OCI-LY1 (cell line): Measurements from ENCODE around the gene ROCK2.

Experiments used
- H2AFZ ChIP-seq: fragments of 200-600 bp; sonication (generic), shearing (Covaris generic); 2 replicates; pipeline ENCODE4 v1.6.0; 2014; ENCODE audit warnings: antibody characterized with exemption, mild to moderate bottlenecking, low read length
- H3F3A ChIP-seq: fragments of 200-600 bp; sonication (generic), shearing (Covaris generic); 2 replicates; pipeline ENCODE4 v1.6.0; 2014; ENCODE audit warnings: mild to moderate bottlenecking, antibody characterized with exemption, low read length, moderate library complexity; ENCODE audit not compliant: insufficient read depth
- H3K27ac ChIP-seq: fragments of 200-600 bp; sonication (generic); 2 replicates; pipeline ENCODE4 v1.5.1; 2014; ENCODE audit warnings: low read length, mixed run types, mild to moderate bottlenecking, low read depth; ENCODE audit not compliant: poor library complexity, severe bottlenecking
- H3K27me3 ChIP-seq: fragments of 200-600 bp; sonication (generic); 2 replicates; pipeline ENCODE4 v1.6.0; 2014; ENCODE audit warnings: antibody characterized with exemption, mild to moderate bottlenecking, low read length, moderate library complexity; ENCODE audit not compliant: insufficient read depth
- H3K36me3 ChIP-seq: fragments of 200-600 bp; sonication (generic); 2 replicates; pipeline ENCODE4 v1.6.1; 2014; ENCODE audit warnings: mild to moderate bottlenecking, antibody characterized with exemption, low read length, moderate library complexity, mixed read lengths; ENCODE audit not compliant: insufficient read depth
- H3K4me1 ChIP-seq: fragments of 200-600 bp; sonication (generic); 2 replicates; pipeline ENCODE4 v1.5.1; 2014; ENCODE audit warnings: mild to moderate bottlenecking, low read length, moderate library complexity; ENCODE audit not compliant: insufficient read depth, severe bottlenecking
- H3K4me2 ChIP-seq: fragments of 200-600 bp; sonication (generic), shearing (Covaris generic); 2 replicates; pipeline ENCODE4 v1.6.1; 2014; ENCODE audit warnings: low read length
- H3K4me3 ChIP-seq: fragments of 200-600 bp; sonication (generic); 2 replicates; pipeline ENCODE4 v1.5.1; 2014; ENCODE audit warnings: low read length, low read depth, mild to moderate bottlenecking, mixed read lengths; ENCODE audit not compliant: poor library complexity, severe bottlenecking
- H3K79me2 ChIP-seq: fragments of 200-600 bp; shearing (Covaris generic); 2 replicates; pipeline ENCODE4 v1.6.1; 2016; ENCODE audit warnings: mixed run types, low read length, mixed read lengths; ENCODE audit not compliant: insufficient read depth
- H3K9ac ChIP-seq: fragments of 200-600 bp; sonication (generic), shearing (Covaris generic); 2 replicates; pipeline ENCODE4 v1.6.1; 2014; ENCODE audit warnings: mild to moderate bottlenecking, low read length, mixed read lengths
- H3K9me2 ChIP-seq: fragments of 200-600 bp; sonication (generic), shearing (Covaris generic); 2 replicates; pipeline ENCODE4 v1.6.1; 2014; ENCODE audit warnings: low read depth, mild to moderate bottlenecking, low read length, mixed read lengths
- H3K9me3 ChIP-seq: fragments of 200-600 bp; shearing (Covaris generic); 2 replicates; pipeline ENCODE4 v1.6.1; 2014; ENCODE audit warnings: low read length, mixed read lengths
- H4K20me1 ChIP-seq: fragments of 200-600 bp; sonication (generic), shearing (Covaris generic); 2 replicates; pipeline ENCODE4 v1.6.0; 2016; ENCODE audit warnings: mild to moderate bottlenecking, low read length; ENCODE audit not compliant: insufficient read depth
- EZH2 ChIP-seq: fragments of 200-600 bp; sonication (generic), shearing (Covaris generic); IDR thresholded peaks from 2 replicates; pipeline ENCODE4 v1.8.0; 2017; ENCODE audit warnings: borderline replicate concordance, mixed run types, mild to moderate bottlenecking, antibody characterized with exemption, low read length, moderate library complexity, mixed read lengths
- TF ChIP-seq, protein P1 (sequence below): fragments of 200-600 bp; sonication (generic), shearing (Covaris generic); IDR thresholded peaks from 2 replicates; pipeline ENCODE4 v1.5.1; 2017; ENCODE audit warnings: mild to moderate bottlenecking, antibody characterized with exemption, low read length, moderate library complexity, mixed read lengths

Gene ROCK2

DNA sequence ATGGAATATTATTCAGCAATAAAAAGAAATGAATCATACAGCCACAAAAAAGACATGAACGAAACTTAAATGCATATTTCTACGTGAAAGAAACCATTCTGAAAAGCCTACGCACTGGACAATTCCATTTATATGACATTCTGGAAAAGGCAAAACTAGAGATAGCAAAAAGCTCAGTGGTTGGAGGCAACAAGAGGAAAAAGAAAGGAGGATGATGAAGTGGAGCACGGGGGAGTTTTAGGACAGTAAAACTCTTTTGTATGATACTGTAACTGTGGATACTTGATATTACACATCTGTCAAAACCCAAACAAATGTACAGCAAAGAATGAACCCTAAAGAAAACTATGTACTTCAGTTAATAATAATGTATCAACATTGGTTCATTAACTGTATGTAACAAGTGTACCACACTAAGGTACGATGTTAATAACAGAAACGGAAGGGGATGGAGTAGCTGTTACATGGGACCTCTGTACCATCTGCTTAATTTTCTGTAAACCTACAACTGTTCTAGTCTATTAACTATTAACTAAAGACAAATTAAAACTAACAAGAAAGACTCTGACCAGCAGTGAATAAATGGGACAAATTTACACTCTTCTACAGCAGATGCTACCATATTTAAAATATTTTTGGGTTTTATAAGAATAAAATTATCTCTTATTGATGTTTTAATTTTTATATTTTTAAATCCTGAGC lies 31.5 kb downstream of the ROCK2 start:
- no peak overlapping the region for H3K9ac ChIP-seq
- no peaks in the 10 kb centered on the region for H3K79me2 ChIP-seq
- H3K36me3 ChIP-seq: no peaks in the 10 kb centered on the region
- no peak overlapping the region for H3K27ac ChIP-seq
- no peaks in the 10 kb centered on the region for H3K9me3 ChIP-seq
- no peaks in the 10 kb centered on the region for H3K4me1 ChIP-seq
- no peak overlapping the region for H3K4me2 ChIP-seq
- H3K4me3 ChIP-seq: no peak overlapping the region
- no peaks in the 10 kb centered on the region for H3K27me3 ChIP-seq
- H4K20me1 ChIP-seq: no peaks in the 10 kb centered on the region; the same call in 1 of the 2 replicates
- 0 out of 2 replicates have a peak, but pooled peaks cover 3% of the 10 kb centered on the region for H3K9me2 ChIP-seq
- no peak overlapping the region for H2AFZ ChIP-seq
- no peaks in the 10 kb centered on the region for H3F3A ChIP-seq
- TF ChIP-seq EZH2: no peak
- TF ChIP-seq, protein P1, sequence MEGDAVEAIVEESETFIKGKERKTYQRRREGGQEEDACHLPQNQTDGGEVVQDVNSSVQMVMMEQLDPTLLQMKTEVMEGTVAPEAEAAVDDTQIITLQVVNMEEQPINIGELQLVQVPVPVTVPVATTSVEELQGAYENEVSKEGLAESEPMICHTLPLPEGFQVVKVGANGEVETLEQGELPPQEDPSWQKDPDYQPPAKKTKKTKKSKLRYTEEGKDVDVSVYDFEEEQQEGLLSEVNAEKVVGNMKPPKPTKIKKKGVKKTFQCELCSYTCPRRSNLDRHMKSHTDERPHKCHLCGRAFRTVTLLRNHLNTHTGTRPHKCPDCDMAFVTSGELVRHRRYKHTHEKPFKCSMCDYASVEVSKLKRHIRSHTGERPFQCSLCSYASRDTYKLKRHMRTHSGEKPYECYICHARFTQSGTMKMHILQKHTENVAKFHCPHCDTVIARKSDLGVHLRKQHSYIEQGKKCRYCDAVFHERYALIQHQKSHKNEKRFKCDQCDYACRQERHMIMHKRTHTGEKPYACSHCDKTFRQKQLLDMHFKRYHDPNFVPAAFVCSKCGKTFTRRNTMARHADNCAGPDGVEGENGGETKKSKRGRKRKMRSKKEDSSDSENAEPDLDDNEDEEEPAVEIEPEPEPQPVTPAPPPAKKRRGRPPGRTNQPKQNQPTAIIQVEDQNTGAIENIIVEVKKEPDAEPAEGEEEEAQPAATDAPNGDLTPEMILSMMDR: no peak

DNA sequence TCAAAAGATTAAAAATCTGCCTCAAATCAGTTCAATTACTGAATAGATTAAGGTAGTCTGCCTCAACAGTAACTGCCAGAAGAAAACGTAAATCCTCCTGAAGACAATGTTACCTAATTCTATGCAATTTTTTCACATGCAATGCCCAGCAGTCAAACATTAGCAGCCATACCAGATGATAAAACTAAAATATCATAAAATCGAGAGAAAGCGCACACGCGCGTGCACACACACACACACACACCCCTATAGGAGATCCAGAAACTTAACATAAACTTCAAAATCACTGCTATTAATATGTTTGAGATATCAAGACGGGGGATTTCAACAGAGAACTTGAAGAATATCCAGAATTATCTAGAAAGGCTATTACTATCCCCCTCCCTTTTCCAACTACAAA lies 32.9 kb downstream of the ROCK2 start:
- H2AFZ ChIP-seq: no peak overlapping the region
- no peak overlapping the region for H3K4me3 ChIP-seq
- H3K9me2 ChIP-seq: 0 out of 2 replicates have a peak, but pooled peaks cover 3% of the 10 kb centered on the region
- no peaks in the 10 kb centered on the region for H3K27me3 ChIP-seq
- H4K20me1 ChIP-seq: no peaks in the 10 kb centered on the region; the same call in 1 of the 2 replicates
- no peaks in the 10 kb centered on the region for H3K36me3 ChIP-seq
- H3K4me1 ChIP-seq: no peaks in the 10 kb centered on the region
- TF ChIP-seq, protein P1: no peak
- TF ChIP-seq EZH2: no peak
- no peaks in the 10 kb centered on the region for H3F3A ChIP-seq
- no peak overlapping the region for H3K27ac ChIP-seq
- no peak overlapping the region for H3K9ac ChIP-seq
- no peak overlapping the region for H3K4me2 ChIP-seq
- no peaks in the 10 kb centered on the region for H3K79me2 ChIP-seq
- H3K9me3 ChIP-seq: no peaks in the 10 kb centered on the region

DNA sequence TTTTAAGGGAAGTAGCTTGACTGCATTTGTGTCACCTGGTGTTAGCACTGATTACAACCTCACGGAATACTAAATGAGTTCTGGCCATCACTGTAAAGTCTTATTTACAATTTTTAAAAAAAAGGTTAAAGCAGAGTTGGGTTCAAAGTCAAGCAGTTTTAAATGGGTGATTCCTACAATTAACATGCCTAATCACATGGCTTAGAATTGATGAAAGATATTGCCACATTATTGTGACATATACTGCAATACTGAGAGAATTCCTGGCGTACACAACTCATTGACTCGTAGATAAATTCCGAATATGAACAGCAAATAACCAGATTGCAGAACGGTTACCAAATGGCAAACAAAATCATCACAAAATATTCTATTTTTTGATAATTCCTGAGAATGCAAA lies 34.2 kb downstream of the ROCK2 start:
- Histone ChIP-seq H3K9me2 (0 out of 2 replicates have a peak, but pooled peaks cover 2% of the 10 kb centered on the region), H3K36me3 (no peaks in the 10 kb centered on the region), H3K79me2 (no peaks in the 10 kb centered on the region), H3K4me1 (no peaks in the 10 kb centered on the region), H3K9ac (no peak overlapping the region), H3K9me3 (no peaks in the 10 kb centered on the region), H4K20me1 (no peaks in the 10 kb centered on the region), H2AFZ (no peak overlapping the region), H3K4me3 (no peak overlapping the region), H3F3A (no peaks in the 10 kb centered on the region), H3K27ac (no peak overlapping the region), H3K27me3 (no peaks in the 10 kb centered on the region), H3K4me2 (no peak overlapping the region)
- TF ChIP-seq EZH2: no peak
- TF ChIP-seq, protein P1: no peak
